ENCODE measurements around the gene CDH6.
"Not testable (repeated sequence)": the region's sequence is repeated elsewhere in the genome, so short reads cannot be mapped to it uniquely, and the experiment has no call there.

The CDH6 gene

GRCh38 chr5:31361234-31361633 is 167.7 kb downstream of the CDH6 start:
- DNase-seq (ENCODE audit: low read depth) = peak; percentile 48
- no peak overlapping the region for H3K4me3 ChIP-seq (ENCODE audit: low read depth, low read length)
- no peak for TF ChIP-seq CTCF (conservative IDR thresholded peaks at IDR 0.05; ENCODE audit: low read depth, low read length)

GRCh38 chr5:31361704-31362528 is 168.4 kb downstream of the CDH6 start:
- not testable (repeated sequence) for DNase-seq (ENCODE audit: low read depth); H3K4me3 ChIP-seq (ENCODE audit: low read depth, low read length)

GRCh38 chr5:31362529-31362900 is 169.0 kb downstream of the CDH6 start:
- peak; percentile 52 for DNase-seq (ENCODE audit: low read depth)
- no peak for TF ChIP-seq CTCF (conservative IDR thresholded peaks at IDR 0.05; ENCODE audit: low read depth, low read length)
- no peak overlapping the region for H3K4me3 ChIP-seq (ENCODE audit: low read depth, low read length)

- TF ChIP-seq CTCF (conservative IDR thresholded peaks at IDR 0.05; ENCODE audit: low read depth, low read length) = no peak
- H3K4me3 ChIP-seq (ENCODE audit: low read depth, low read length) = no peak overlapping the region
- peak; percentile 56 for DNase-seq (ENCODE audit: low read depth)
Measured at GRCh38 chr5:31362931-31363568, 169.6 kb downstream of the CDH6 start.

GRCh38 chr5:31364881-31365636 is 171.6 kb downstream of the CDH6 start:
- no peak overlapping the region for H3K4me3 ChIP-seq (ENCODE audit: low read depth, low read length)
- no peak for TF ChIP-seq CTCF (conservative IDR thresholded peaks at IDR 0.05; ENCODE audit: low read depth, low read length)
- peak; percentile 53 for DNase-seq (ENCODE audit: low read depth)

- no peak for TF ChIP-seq CTCF (conservative IDR thresholded peaks at IDR 0.05; ENCODE audit: low read depth, low read length)
- H3K4me3 ChIP-seq (ENCODE audit: low read depth, low read length) = no peak overlapping the region
- DNase-seq (ENCODE audit: low read depth) = no peak
Measured at GRCh38 chr5:31365776-31366175, 172.3 kb downstream of the CDH6 start.

- no peak for TF ChIP-seq CTCF (conservative IDR thresholded peaks at IDR 0.05; ENCODE audit: low read depth, low read length)
- no peak overlapping the region for H3K4me3 ChIP-seq (ENCODE audit: low read depth, low read length)
- no peak for DNase-seq (ENCODE audit: low read depth)
Measured at GRCh38 chr5:31366941-31367340, 173.5 kb downstream of the CDH6 start.

Data from choroid plexus epithelial cell (primary cell).